ENCODE measurements around the gene CEP152. TPM values are rescaled to one million over a fixed set of nuclear protein-coding genes. Genes with fewer than 3 reads are reported as not detected.
A peak's percentile ranks its signal among the peaks of the same experiment; 100 is the strongest.

CEP152 gene
- total and polyA plus RNA-seq, 9 of the 15 experiments (the other 6 are each of a cell fraction or from before 2014, with no cell fraction given): 9.9 to 43.0 (median 23.6) TPM

- no peak for TF ChIP-seq ZBTB49 (CRISPR knock-in tag; IDR thresholded peaks at IDR 0.05; ENCODE audit: borderline replicate concordance)
- TF ChIP-seq RAD21 (CRISPR knock-in tag; conservative IDR thresholded peaks at IDR 0.05 in 1 of 2, IDR thresholded peaks at IDR 0.05 in 1 of 2): no peak
- TF ChIP-seq PBX2 (CRISPR knock-in tag; IDR thresholded peaks at IDR 0.05; ENCODE audit: low read depth): no peak
- TF ChIP-seq PBX2 (tag; conservative IDR thresholded peaks at IDR 0.05; ENCODE audit: low read depth): peak; percentile 89
- TF ChIP-seq RCOR1 (IDR thresholded peaks at IDR 0.05; ENCODE audit: borderline replicate concordance in 1 of 2, low read depth in 2 of 2, low read length in 2 of 2): peak in 1 of 2 experiments; percentile 47; a peak in 1 of 4 replicates
- TF ChIP-seq ELF1 (tag; IDR thresholded peaks at IDR 0.05): no peak
- no peak for TF ChIP-seq ZNF408 (CRISPR knock-in tag; IDR thresholded peaks at IDR 0.05; ENCODE audit: low read depth)
- peak; percentile 36; a peak in 2 of 4 replicates for TF ChIP-seq KDM1A (IDR thresholded peaks at IDR 0.05)
- TF ChIP-seq ZEB2 (IDR thresholded peaks at IDR 0.05): peak; percentile 51; the same call in 1 of the 2 replicates
- 0 out of 2 replicates have a peak, but pooled peaks have one; percentile 28 for TF ChIP-seq ZNF175 (CRISPR knock-in tag; IDR thresholded peaks at IDR 0.05; ENCODE audit: low read depth)
- TF ChIP-seq ATF7 (IDR thresholded peaks at IDR 0.05): no peak
- TF ChIP-seq LCOR (CRISPR knock-in tag; IDR thresholded peaks at IDR 0.05): no peak
- peak; percentile 59 for TF ChIP-seq TAL1 (IDR thresholded peaks at IDR 0.05)
- TF ChIP-seq CHAMP1 (IDR thresholded peaks at IDR 0.05): no peak
- TF ChIP-seq ZNF217 (CRISPR knock-in tag; IDR thresholded peaks at IDR 0.05): no peak
- TF ChIP-seq SMAD3 (CRISPR knock-in tag; conservative IDR thresholded peaks at IDR 0.05): no peak
- TF ChIP-seq PKNOX1 (IDR thresholded peaks at IDR 0.05): peak; percentile 59; the same call in 1 of the 2 replicates
- TF ChIP-seq FOSL1 (tag; conservative IDR thresholded peaks at IDR 0.05): peak; percentile 90
- TF ChIP-seq E2F3 (CRISPR knock-in tag; IDR thresholded peaks at IDR 0.05): no peak
Measured at GRCh38 chr15:48722764-48723661, 87.9 kb downstream of the CEP152 start (continued).
